Neural progenitor cell (in vitro differentiated cells): ENCODE measurements around the gene OIP5.
"Not testable (repeated sequence)": the region's sequence is repeated elsewhere in the genome, so short reads cannot be mapped to it uniquely, and the experiment has no call there.

Experiments used
- CTCF ChIP-seq: fragments of 200-600 bp; sonication (generic); IDR thresholded peaks from 2 replicates; pipeline ENCODE4 v1.5.1; 2017; ENCODE audit warnings: antibody characterized with exemption, mild to moderate bottlenecking
- EZH2 ChIP-seq: fragments of 200-600 bp; sonication (generic); IDR thresholded peaks from 2 replicates; pipeline ENCODE4 v1.6.1; 2017; ENCODE audit warnings: antibody characterized with exemption, mild to moderate bottlenecking, moderate library complexity
- EZH2phosphoT487 ChIP-seq: fragments of 200-600 bp; sonication (generic); IDR thresholded peaks from 2 replicates; pipeline ENCODE4 v1.6.1; 2017; ENCODE audit warnings: antibody characterized with exemption

GRCh38 chr15:41260924-41261323, 71.5 kb downstream of the OIP5 start:
- TF ChIP-seq CTCF, EZH2, EZH2phosphoT487: not testable (repeated sequence)
